HG03521 (cell line): ENCODE measurements around the gene PPOX.

Experiments
- ATAC-seq: cut with Tn5 transposase; IDR thresholded peaks from one replicate; pipeline ENCODE4 v1.9.1; 2021; ENCODE audit warnings: mild to moderate bottlenecking, moderate library complexity; ENCODE audit not compliant: unreplicated experiment

PPOX gene

DNA sequence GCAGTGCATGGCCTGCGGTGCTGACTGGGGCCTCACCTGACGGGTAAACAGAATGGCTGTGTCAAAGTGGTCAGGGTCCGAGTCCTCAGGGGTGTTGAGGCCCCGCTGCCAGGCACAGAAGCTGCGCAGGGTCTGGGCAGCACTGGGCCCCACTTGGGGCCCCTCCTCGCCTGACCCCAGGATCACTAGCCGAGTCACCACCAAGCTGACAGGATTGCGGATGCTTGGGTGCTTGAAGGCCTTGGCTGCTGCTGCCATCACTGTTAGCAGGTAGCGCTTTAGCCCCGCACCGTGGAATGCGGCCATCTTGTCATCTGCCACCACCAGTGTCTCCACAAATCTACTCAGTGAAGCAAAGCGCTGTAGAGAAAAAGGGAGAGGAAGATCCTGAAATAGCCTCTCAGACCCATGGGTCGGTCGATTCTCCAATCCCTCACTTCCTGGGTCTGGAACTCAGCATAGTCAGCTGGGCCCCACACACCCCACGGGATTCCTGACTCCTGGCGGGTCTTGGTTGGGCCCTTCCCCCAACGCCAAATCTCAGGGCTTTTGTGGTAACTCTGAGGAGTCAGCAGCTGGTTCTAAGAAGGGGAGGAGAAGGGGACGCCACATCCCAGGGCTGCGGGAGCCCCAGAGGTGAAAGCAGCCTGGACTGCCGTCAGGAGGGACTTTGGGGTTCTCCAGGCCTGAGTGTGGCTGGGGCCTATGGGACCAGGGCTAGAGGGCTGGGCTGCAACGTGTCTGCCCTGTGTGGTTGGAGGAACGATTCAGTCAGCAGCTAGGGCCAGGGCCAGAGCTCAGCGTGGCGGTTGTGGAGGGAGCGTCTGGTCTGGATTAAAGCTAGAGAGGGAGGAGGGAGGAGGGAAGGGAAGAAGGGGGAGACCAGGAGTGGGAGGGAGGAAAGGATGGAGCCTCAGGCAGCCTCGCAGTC lies 30.6 kb downstream of the PPOX start:
- ATAC-seq, result no peak

DNA sequence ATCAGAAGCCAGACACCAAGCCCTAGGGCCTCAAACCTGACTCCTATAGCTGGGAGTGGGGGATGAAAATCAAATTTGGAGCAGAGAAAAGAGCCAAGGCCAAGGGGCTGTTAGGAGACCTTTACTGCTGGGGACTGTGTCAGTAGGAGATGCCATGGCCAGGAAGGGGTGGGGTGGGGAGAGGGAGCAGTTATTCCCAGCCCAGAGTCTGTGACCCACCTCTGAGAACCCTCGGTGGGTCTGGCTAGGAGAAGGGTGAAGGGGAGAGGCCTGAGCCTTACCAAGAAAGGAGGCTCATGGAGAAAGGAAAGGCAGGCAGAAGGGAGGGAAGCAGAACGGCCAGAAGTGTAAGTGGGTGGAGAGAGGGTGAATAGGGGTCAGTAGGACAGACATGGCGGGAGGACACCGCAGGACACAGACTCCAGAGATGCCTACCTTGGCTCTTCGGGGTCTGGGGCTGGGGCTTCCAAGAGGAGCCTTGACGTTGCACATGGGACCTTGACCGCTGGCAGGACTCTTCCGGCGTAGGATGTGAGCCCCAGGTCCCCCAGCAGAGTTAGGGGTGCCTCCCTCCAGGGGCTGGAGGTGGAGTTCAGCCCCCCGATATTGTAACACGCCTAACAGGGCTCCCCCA lies 31.5 kb downstream of the PPOX start:
- no peak for ATAC-seq

DNA sequence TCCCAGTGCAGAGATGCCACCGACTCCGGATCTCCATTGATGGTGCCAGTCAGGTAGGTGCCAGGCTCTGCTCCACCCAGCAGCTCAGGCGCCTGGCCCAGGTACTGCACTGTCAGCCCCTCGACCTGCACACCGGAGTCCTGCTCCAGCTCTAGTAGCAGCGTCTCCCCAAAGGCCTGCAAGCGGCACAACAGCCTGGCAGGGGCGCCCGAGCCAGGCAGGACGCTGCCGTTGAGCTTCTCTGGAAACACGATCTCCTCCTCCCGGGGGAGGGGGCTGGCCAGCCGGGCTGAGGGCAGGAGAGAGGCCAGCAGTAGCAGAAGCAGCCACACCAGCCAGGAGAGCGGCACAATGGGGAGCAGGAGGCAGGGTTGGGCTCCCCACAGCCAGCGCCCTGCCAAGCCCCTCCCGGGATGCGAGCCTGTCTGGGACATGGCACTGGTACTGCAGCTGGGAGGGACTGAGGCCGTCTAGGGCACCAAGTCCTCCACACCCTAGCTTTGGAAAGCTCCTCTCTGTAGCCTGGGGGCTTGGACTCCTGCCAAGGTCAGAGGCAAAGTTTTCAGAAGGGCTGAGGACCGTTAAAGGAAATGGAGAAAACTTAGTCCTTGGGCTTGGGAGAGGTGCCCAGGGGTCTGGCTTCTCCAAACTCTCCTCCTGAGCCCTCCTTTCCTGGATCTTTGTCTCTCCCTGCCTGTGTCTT lies 32.1 kb downstream of the PPOX start:
- ATAC-seq, result no peak

DNA sequence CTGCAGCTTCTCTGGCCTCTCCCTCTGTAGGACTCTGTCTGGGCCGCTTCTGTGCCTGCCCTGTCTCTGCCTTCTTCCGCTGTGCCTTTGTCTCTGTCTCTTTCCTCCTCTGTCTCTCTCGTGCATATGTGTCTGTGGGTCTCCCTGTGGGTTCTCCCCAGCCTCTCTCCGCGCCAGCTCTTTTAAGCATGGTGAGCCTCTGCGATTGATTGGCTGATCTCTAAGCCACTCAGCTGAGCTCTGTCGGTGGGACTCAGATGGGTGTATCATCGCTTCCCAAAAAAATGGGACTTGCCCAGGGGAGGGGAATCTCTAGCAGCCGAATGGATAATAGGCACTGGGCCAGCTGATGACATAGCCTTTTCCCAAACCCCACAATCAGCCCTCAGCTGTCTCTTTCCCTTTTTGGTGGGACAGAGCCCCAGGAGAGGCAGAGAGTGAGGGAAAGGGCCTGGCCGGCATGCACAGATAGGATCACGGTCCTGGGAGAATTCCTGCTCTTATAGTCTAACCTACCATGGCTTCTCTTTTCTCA lies 32.7 kb downstream of the PPOX start, which contains the start of gene ADAMTS4:
TSS of gene ADAMTS4 (minus strand) at position 158 of the 535 bp plus-strand sequence. CDS start 427 bp downstream, outside the sequence.
- ATAC-seq, result no peak

DNA sequence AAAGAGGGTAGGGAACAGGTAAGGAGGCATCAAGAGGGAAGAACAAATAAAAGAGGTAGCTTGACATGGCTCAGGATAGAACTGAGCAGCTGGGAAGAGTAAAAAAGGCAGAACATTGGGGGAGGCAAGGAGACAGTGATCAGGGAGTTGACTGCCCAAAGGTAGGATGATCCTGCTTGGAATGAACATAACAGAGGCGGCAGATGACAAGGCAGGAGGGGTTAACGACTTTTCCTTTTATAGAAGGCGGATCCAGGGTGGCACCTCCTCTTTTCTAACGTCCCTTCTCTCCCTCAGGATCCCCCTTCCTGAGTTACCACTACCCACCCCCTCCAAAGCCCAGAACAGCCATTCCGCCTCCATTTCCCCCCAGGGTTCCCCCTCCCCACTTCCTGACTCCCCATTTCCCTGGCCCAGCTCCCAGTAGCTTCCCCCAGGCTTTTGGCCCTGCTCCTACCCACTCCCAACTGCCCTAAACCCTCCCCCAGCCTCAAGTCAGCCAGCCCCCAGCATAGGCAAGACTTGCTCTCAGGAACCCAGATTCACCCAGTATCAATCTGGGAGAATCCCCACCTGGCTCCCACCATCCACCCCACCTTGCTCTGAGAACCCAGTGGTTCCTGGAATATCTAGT lies 33.4 kb downstream of the PPOX start:
- ATAC-seq, result no peak

DNA sequence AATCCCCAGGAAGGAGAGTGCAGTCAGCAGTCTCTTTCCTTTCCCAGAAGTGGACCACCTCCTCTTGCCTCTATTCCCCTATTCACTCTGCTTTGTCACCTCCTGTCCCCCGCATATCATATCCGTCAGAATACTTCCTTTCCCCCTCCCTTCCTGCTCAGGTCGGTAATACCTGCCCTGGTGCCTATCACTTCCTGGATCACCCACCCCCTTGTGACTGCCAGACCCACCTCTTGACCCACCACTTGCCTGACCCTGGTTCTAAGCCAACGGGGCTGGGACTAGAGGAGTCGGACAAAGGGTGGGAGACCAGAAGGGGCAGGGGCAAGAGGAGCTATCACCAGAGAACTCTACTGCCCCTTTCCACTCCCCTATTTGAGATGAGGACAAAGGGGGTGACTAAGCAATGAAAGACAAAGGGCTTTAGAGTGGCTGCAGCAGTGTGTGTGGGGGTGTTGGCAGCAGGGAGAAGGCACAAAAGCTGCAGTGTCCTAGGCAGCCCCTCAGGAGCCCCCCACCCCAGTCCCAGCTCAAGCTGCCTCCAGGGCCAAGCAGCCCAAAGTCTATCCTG lies 34.3 kb downstream of the PPOX start:
- no peak for ATAC-seq

DNA sequence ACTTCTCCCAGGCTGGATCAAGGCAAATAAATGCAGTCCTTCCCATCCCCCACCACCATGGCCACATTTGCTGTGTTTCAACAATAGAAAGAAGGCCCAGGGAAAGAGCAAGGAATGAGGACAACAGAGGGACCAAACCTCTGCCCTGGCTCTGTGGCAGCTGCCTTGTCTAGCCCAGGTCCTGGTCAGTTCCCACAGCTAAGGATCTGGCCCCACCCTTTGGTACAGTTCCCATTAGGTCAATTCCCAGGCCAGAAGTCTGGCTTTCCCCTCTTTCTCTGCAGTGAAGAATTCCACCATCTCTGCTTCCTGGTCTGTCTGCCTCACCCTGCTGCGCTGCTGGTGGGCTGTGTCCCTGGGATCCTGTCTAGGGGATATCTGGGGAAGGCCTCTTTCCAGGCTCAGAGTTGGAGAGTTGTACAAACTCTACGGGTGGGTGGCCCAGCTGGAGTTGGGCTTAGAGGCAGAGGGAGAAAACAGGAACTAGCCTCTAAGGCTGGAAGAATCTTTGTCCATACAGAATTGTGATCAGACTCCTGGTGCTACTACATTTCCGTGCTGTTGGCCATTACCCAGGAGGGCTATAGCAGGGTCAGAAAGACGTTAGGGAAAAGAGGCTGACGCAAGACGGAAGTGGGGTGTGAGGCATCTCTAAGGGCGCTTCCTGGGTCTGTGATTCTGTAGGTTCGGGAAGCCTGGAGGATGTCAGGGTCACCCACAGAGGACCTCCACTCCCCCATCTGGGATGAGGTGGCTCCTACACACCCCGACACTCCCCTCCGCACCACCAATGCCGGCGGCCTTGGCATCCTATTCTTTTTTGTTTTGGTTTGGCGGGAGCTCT lies 35.0 kb downstream of the PPOX start:
- ATAC-seq, result no peak

DNA sequence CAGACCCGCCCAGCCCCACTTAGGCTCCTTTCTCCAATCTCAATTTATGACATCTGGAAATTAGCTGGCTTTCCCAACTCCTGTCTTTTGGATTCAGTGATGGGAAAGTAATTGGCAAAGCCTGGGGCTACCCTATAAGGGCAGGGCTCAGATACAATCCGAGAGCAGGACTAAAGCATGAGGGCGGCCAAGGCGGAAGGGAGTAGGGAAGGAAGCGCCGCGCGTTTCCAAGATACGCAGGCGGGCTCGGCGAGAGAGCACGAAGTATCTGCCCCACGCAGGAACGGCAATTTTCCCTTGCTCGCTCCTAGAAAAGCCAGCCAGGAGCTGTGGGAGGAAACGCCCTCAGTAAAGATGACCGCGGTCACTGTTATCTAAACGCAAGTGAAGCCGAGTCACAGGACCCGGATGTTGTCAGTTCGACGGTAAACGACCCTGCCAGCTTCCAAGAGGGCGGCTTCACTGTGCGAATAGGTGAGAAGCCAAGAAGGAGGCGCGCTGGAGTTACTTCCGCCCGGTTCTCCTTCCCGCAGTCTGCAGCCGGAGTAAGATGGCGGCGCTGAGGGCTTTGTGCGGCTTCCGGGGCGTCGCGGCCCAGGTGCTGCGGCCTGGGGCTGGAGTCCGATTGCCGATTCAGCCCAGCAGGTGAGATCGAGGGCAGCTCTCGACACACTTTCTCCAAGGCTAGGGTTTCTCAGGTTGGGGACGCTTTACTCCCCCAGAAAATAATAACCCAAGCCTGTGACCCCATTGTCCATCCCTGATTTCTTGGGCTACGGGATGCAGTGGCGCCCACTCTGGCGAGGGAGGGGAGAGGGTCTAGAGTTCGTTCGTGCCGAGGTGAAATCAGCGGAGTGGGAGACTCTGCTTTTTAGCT lies 35.8 kb downstream of the PPOX start, which contains the start of gene NDUFS2:
TSS of gene NDUFS2 (plus strand) at position 532 of the 877 bp plus-strand sequence. CDS start at position 551, 19 bp downstream.
- ATAC-seq, result peak; percentile 98

DNA sequence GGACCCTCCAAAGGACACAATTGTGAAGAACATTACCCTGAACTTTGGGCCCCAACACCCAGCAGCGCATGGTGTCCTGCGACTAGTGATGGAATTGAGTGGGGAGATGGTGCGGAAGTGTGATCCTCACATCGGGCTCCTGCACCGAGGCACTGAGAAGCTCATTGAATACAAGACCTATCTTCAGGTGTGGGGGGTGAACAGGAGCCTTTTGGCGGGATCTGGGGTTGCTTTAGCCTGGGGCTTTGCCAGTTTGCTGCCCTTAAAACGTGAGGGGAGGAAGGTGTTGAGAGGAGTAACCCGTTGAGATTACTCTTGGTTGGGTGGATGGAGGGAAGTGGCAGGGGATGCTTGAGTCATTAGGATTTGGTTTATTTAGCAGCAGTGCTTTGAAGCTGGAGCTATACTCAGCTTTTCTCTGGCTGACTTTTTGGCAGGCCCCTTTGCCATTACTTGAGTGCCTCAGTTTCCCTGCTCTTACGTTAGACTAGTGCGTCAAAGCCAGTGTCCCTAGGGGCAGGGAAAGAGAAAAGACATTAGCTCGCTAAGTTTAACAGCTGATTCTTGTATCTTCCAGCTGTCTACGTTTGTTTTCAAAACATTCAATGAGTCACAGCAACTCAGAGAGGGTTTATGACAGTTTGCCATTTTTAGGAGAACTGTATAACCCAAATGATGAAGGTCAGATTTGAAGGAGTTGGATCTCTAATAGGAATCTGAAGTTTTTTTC lies 40.4 kb downstream of the PPOX start:
- ATAC-seq, result no peak

DNA sequence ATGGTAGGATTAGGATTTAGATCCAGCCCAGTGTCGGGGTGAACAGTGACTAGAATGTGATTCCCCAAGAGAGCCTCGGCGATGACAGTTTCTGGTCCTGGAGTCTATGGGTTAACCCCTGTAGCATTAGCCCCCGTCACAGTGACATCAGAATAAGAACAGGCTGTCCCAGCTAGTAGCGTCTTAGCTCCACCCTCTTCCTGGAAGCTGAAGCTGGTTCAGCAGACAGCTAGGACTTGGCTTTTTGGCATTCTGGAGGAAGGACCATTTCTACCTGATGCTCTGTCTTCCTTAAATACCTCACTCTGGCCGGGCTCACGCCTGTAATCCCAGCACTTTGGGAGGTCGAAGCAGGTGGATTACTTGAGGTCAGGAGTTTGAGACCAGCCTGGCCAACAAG lies 40.9 kb downstream of the PPOX start:
- no peak for ATAC-seq

DNA sequence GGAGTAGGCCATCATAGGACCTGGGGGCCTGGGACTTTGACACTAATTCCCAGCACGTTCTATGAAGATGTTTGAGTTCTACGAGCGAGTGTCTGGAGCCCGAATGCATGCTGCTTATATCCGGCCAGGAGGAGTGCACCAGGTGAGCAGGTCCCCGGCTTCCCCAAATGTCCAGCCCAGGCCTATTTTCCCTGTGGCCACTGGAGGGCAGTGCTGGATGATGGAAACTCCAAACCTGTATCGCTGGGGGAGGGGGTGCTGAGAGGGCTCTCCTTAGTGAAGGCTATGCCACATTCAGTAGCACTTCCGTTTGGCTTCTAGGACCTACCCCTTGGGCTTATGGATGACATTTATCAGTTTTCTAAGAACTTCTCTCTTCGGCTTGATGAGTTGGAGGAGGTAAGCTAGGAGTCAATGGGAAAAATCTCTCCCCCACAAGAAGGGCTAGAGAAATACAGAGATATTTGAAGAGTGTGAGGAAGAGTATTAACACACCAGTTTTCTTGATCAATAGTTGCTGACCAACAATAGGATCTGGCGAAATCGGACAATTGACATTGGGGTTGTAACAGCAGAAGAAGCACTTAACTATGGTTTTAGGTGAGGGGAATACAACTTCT lies 43.7 kb downstream of the PPOX start:
- ATAC-seq, result no peak

DNA sequence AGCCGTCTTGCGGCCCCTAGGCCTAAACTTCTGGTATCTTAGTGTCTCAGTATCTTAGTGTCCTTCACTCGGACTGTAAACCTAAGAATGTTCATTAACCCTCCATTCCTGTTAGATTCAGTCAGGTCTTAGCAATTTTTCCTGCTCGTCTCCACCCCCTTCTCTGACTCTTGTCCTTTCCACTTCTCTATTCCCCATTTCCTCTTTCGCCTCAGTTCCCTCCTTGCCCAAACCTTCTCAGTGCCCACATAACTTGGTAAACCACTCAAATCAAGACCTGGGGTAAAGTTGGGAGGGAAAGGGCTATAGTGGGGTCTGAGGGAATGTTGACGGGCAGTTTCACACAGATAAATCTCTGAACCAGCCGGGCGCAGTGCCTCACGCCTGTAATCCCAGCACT lies 48.1 kb downstream of the PPOX start:
- ATAC-seq, result no peak

DNA sequence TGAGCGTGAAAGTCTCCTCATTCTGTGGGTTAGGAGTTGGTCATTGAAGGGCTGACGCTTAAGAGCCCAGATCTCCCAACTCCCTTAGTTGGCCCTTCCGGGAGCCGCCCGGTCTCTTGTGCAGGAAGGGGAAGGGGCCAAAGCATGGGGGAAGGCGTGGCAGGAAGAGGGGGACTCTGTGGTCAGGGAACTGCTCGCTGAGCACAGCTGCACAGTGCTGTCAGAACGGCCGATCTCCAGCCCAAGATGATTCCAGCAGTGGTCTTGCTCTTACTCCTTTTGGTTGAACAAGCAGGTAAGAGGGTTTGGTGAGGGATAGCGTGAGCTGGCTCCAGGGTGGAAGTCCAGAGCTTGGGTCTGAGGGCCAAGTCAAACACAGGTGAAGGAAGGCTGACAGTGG lies 48.9 kb downstream of the PPOX start, which contains the start of gene FCER1G:
TSS of gene FCER1G (plus strand) at position 220 of the 400 bp plus-strand sequence. CDS start at position 247, 27 bp downstream.
- no peak for ATAC-seq

DNA sequence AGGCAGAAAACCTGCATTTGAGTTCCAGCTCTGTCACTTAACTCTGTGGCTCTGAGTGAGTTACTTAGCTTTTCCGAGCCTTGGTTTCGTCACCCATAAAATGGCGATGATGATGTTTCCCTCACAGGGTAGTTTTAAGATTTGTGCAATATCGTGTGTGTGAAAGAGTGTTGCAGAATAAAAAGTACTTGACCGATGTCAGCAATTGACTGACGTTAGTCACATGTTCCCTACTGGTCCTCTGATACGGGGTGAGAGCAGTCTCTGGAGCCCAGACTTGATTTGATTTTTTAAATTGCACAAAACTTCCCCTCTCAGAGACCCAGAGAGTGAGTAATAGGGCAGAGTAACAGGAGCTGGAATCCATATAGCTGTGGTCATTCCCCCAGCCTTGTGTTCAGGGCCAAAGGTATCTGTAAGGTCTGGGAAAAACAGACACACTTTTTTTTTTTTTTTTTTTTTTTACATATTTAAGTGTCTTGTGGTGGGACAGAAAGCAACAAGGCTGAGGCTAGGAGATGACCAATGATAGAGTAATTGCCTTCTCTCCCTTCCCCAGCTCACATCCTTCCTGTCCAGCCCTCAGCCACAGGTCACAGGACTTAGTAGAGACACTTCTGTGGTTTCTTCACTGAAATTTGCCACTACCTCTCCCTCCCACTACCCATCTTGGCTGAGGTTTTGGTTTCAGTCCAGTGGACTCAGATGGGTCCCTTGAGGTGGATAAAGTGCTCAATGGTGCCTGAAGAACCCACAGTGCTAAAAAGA lies 50.9 kb downstream of the PPOX start:
- peak; percentile 85 for ATAC-seq

DNA sequence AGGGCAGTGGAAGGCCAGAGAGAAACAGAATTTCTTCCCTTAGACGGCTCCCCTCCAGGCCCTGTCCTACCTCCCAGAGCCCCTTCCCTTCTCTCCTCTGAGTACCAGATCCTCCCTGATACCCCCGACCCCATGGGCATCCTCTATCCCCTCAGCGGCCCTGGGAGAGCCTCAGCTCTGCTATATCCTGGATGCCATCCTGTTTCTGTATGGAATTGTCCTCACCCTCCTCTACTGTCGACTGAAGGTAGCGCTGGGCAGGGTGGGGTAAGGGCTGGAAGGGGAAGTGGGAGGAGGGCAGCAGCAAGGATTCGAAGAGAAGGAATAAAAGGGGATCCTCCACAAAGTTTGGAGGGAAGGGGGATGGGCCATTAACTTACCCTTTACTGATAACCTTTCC lies 51.6 kb downstream of the PPOX start:
- no peak for ATAC-seq

DNA sequence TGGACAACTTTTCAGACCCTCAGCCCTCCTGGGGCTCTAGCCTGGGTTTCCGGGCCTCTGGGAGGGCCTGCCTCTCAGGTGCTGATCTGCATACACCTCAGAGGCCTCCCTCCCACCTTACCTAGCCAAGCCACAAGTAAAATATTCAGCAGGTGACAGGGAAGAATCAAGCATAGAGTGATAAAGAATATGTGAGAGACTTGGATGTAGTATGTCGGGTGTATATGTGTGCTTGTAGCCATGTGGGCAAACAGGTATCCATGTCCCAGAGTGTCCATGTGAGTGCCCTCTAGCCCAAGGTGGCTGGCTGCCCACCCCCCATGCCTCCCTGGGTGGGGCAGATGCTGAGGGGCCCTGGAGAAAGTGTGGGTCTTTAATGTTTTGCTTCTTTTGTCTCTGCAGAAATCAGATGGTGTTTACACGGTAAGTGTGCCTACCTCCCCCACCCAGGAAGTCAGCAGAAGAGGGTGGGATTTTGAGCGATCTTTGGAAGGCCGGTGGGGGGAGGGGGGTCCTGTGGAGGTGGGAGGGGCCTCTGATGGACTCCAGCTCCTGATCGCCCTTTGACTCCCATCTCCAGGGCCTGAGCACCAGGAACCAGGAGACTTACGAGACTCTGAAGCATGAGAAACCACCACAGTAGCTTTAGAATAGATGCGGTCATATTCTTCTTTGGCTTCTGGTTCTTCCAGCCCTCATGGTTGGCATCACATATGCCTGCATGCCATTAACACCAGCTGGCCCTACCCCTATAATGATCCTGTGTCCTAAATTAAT lies 52.3 kb downstream of the PPOX start:
- no peak for ATAC-seq
